ENCODE results near the gene GDF15.

The GDF15 gene

GRCh38 chr19:18424122-18424889 lies 38.3 kb downstream of the GDF15 start:
- DNase-seq (ENCODE audit: low spot score) = no peak
- no peak for TF ChIP-seq CTCF (IDR thresholded peaks at IDR 0.05; ENCODE audit: borderline replicate concordance, control extremely low read depth, extremely low read depth, insufficient read depth, missing control alignments)
- in situ Hi-C loops (cut with MboI; ENCODE audit: low sequenced_read_pairs, unreplicated experiment) = no loop called here

- in situ Hi-C loops (cut with MboI; ENCODE audit: low sequenced_read_pairs, unreplicated experiment) = no loop called here
- DNase-seq (ENCODE audit: low spot score) = no peak
- no peak for TF ChIP-seq CTCF (IDR thresholded peaks at IDR 0.05; ENCODE audit: borderline replicate concordance, control extremely low read depth, extremely low read depth, insufficient read depth, missing control alignments)
These were observed 39.0 kb downstream of the GDF15 start for GRCh38 chr19:18424890-18425514.

- no peak for TF ChIP-seq CTCF (IDR thresholded peaks at IDR 0.05; ENCODE audit: borderline replicate concordance, control extremely low read depth, extremely low read depth, insufficient read depth, missing control alignments)
- DNase-seq (ENCODE audit: low spot score) = no peak
- in situ Hi-C loops (cut with MboI; ENCODE audit: low sequenced_read_pairs, unreplicated experiment) = no loop called here
These were observed 39.8 kb downstream of the GDF15 start for GRCh38 chr19:18425515-18426415.

- DNase-seq (ENCODE audit: low spot score) = no peak
- TF ChIP-seq CTCF (IDR thresholded peaks at IDR 0.05; ENCODE audit: borderline replicate concordance, control extremely low read depth, extremely low read depth, insufficient read depth, missing control alignments) = no peak
- in situ Hi-C loops (cut with MboI; ENCODE audit: low sequenced_read_pairs, unreplicated experiment) = no loop called here
These were observed 40.4 kb downstream of the GDF15 start for GRCh38 chr19:18426416-18426767.

- in situ Hi-C loops (cut with MboI; ENCODE audit: low sequenced_read_pairs, unreplicated experiment) = no loop called here
- DNase-seq (ENCODE audit: low spot score) = no peak
- TF ChIP-seq CTCF (IDR thresholded peaks at IDR 0.05; ENCODE audit: borderline replicate concordance, control extremely low read depth, extremely low read depth, insufficient read depth, missing control alignments) = no peak
These were observed 41.3 kb downstream of the GDF15 start for GRCh38 chr19:18427080-18427742.

- in situ Hi-C loops (cut with MboI; ENCODE audit: low sequenced_read_pairs, unreplicated experiment) = no loop called here
- TF ChIP-seq CTCF (IDR thresholded peaks at IDR 0.05; ENCODE audit: borderline replicate concordance, control extremely low read depth, extremely low read depth, insufficient read depth, missing control alignments) = no peak
- no peak for DNase-seq (ENCODE audit: low spot score)
These were observed 41.8 kb downstream of the GDF15 start for GRCh38 chr19:18427743-18428113.

Data from GM13976 (cell line).